GM12872 (cell line): ENCODE measurements around the gene VEPH1.

Experiments
- CTCF ChIP-seq: IDR thresholded peaks from 3 replicates; pipeline ENCODE4 v1.5.1; 2011; ENCODE audit warnings: low read depth, mild to moderate bottlenecking, low read length, moderate library complexity; ENCODE audit not compliant: insufficient read depth

Gene VEPH1

GRCh38 chr3:157404381-157404780, 98.8 kb downstream of the VEPH1 start:
- TF ChIP-seq CTCF: no peak

GRCh38 chr3:157398598-157398997, 104.6 kb downstream of the VEPH1 start:
- no peak for TF ChIP-seq CTCF

- no peak for TF ChIP-seq CTCF
These were observed 108.8 kb downstream of the VEPH1 start for GRCh38 chr3:157394411-157394810.

- TF ChIP-seq CTCF: no peak
These were observed 110.1 kb downstream of the VEPH1 start for GRCh38 chr3:157393113-157393512.

- no peak for TF ChIP-seq CTCF
These were observed 111.1 kb downstream of the VEPH1 start for GRCh38 chr3:157392104-157392503.

- TF ChIP-seq CTCF: no peak
These were observed 112.3 kb downstream of the VEPH1 start for GRCh38 chr3:157390713-157391515.

- no peak for TF ChIP-seq CTCF
These were observed 114.2 kb downstream of the VEPH1 start for GRCh38 chr3:157388976-157389375.
